CD14-positive monocyte (primary cell): ENCODE results near the gene CNTNAP2. TPM values are rescaled to one million over a fixed set of nuclear protein-coding genes. Genes with fewer than 3 reads are reported as not detected.

Experiments used
- DNase-seq, 3 donors: peaks; one replicate each; pipeline ENCODE4 v3.0.0-alpha.2; 2011 to 2022
- H2AFZ ChIP-seq: 2 replicates; pipeline ENCODE4 v1.6.0; 2012; ENCODE audit warnings: mild to moderate bottlenecking, low read depth, low read length, inconsistent platforms; ENCODE audit not compliant: insufficient read depth, poor library complexity, severe bottlenecking
- H3K27ac ChIP-seq, 2 donors: 1 replicate in 1 of 2; 2 replicates in 1 of 2; pipeline ENCODE4 v1.5.1; 2012 to 2013; ENCODE audit warnings: low read length in 2 of 2, control low read depth in 1 of 2, inconsistent platforms in 1 of 2, low read depth in 1 of 2, mild to moderate bottlenecking in 1 of 2
- H3K27me3 ChIP-seq, 2 donors: one replicate each; pipeline versions ENCODE4 v1.6.0 to v1.6.1; 2011 to 2013; ENCODE audit warnings: low read length in 2 of 2; ENCODE audit not compliant: control insufficient read depth in 2 of 2, insufficient read depth in 2 of 2
- H3K36me3 ChIP-seq, 2 donors: replicated peaks in 1 of 2; 1 replicate in 1 of 2; 2 replicates in 1 of 2; pipeline versions ENCODE4 v1.5.1 to v1.6.1; 2012 to 2013; ENCODE audit warnings: low read length in 2 of 2, control low read depth in 1 of 2, inconsistent platforms in 1 of 2, mild to moderate bottlenecking in 1 of 2; ENCODE audit not compliant: insufficient read depth in 2 of 2, control insufficient read depth in 1 of 2
- H3K4me1 ChIP-seq, 2 donors: 1 replicate in 1 of 2; 2 replicates in 1 of 2; pipeline versions ENCODE4 v1.5.1 to v1.6.1; 2012 to 2013; ENCODE audit warnings: low read length in 2 of 2, control low read depth in 1 of 2, inconsistent platforms in 1 of 2, mild to moderate bottlenecking in 1 of 2, moderate library complexity in 1 of 2; ENCODE audit not compliant: insufficient read depth in 2 of 2, control insufficient read depth in 1 of 2
- H3K4me2 ChIP-seq: replicated peaks from 2 replicates; pipeline ENCODE3; 2012; ENCODE audit warnings: low read length, moderate library complexity, mild to moderate bottlenecking; ENCODE audit not compliant: poor library complexity, severe bottlenecking; ENCODE audit errors: extremely low read depth
- H3K4me3 ChIP-seq, 3 experiments: fragments of 200-600 bp in 1 of 3; sonication (generic) in 1 of 3; replicated peaks in 1 of 3; 1 replicate in 2 of 3; 2 replicates in 1 of 3; pipeline ENCODE4 v1.5.1; 2011 to 2013; ENCODE audit warnings: low read length in 3 of 3, mild to moderate bottlenecking in 3 of 3, control low read depth in 2 of 3, low read depth in 2 of 3, inconsistent platforms in 1 of 3, moderate library complexity in 1 of 3
- H3K79me2 ChIP-seq: 2 replicates; pipeline ENCODE4 v1.6.0; 2012; ENCODE audit warnings: mild to moderate bottlenecking, control low read depth, inconsistent platforms, low read length, moderate library complexity; ENCODE audit not compliant: insufficient read depth
- H3K9ac ChIP-seq: 2 replicates; pipeline ENCODE4 v1.6.0; 2017; ENCODE audit warnings: low read length, mild to moderate bottlenecking; ENCODE audit not compliant: insufficient read depth, poor library complexity, severe bottlenecking
- H3K9me3 ChIP-seq, 2 donors: replicated peaks in 1 of 2; 1 replicate in 1 of 2; 2 replicates in 1 of 2; pipeline versions ENCODE4 v1.5.1 to v1.6.1; 2012 to 2013; ENCODE audit warnings: low read length in 2 of 2, control low read depth in 1 of 2; ENCODE audit not compliant: control insufficient read depth in 1 of 2, insufficient read depth in 1 of 2
- H4K20me1 ChIP-seq: 2 replicates; pipeline ENCODE4 v1.6.0; 2012; ENCODE audit warnings: mild to moderate bottlenecking, low read length, control low read depth, moderate library complexity; ENCODE audit not compliant: insufficient read depth
- H3K27ac Mint-ChIP-seq, 7 donors: one replicate each; pipeline ENCODE4 v1.8.0; 2020; ENCODE audit warnings: mild to moderate bottlenecking in 7 of 7, mixed read lengths in 7 of 7, moderate library complexity in 6 of 7, inconsistent platforms in 2 of 7
- H3K27me3 Mint-ChIP-seq, 3 donors: one replicate each; pipeline ENCODE4 v1.8.0; 2021 to 2022; ENCODE audit warnings: low read depth in 3 of 3, mild to moderate bottlenecking in 3 of 3, mixed read lengths in 3 of 3, moderate library complexity in 3 of 3, inconsistent platforms in 1 of 3
- H3K36me3 Mint-ChIP-seq, 2 donors: one replicate each; pipeline ENCODE4 v1.8.0; 2020; ENCODE audit warnings: mixed read lengths in 2 of 2, inconsistent platforms in 1 of 2, mild to moderate bottlenecking in 1 of 2
- H3K4me1 Mint-ChIP-seq: one replicate; pipeline ENCODE4 v1.8.0; 2020; ENCODE audit warnings: mild to moderate bottlenecking, mixed read lengths
- H3K4me3 Mint-ChIP-seq, 2 donors: one replicate each; pipeline ENCODE4 v1.8.0; 2020; ENCODE audit warnings: mild to moderate bottlenecking in 2 of 2, mixed read lengths in 2 of 2, moderate library complexity in 1 of 2
- H3K9me3 Mint-ChIP-seq, 7 donors: one replicate each; pipeline ENCODE4 v1.8.0; 2020 to 2022; ENCODE audit warnings: mixed read lengths in 7 of 7, mild to moderate bottlenecking in 6 of 7, moderate library complexity in 6 of 7, inconsistent platforms in 2 of 7
- CTCF ChIP-seq: fragments of 200-600 bp; IDR thresholded peaks from one replicate; pipeline ENCODE4 v1.8.0; 2022; ENCODE audit warnings: antibody characterized with exemption, mild to moderate bottlenecking
- WGBS: methylation state at CpG from one replicate; pipeline ENCODE4 v1.1.5; 2013; ENCODE audit warnings: missing lambda C conversion rate; ENCODE audit not compliant: insufficient coverage; 5-methylcytosine and 5-hydroxymethylcytosine counted together
- intact Hi-C, 2 donors: fragments of 100-400 bp; cut with micrococcal nuclease; formaldehyde crosslinking; loops; one replicate each; pipeline versions ENCODE4 v1.15.0 to v1.15.1; 2023
- polyA plus RNA-seq, 3 donors: library from polyadenylated mRNA; depleted of rRNA in 1 of 3; unstranded in 2 of 3; stranded (reverse) in 1 of 3; fragments of 300-500 nt in 2 of 3; fragments of >200 nt in 1 of 3; fragmentation: Illumina TruSeq in 2 of 3; gene quantifications; 1 replicate in 2 of 3; 2 replicates in 1 of 3; pipeline ENCODE4 v1.2.3, GENCODE V29; 2012 to 2021

Gene CNTNAP2
- polyA plus RNA-seq, 3 donors: 0.01 TPM; not detected in 2

GRCh38 chr7:147535701-147536111, 1419.1 kb downstream of the CNTNAP2 start:
- H3K27me3 ChIP-seq: no peaks in the 10 kb centered on the region
- no peaks in the 10 kb centered on the region for H3K36me3 ChIP-seq
- Mint-ChIP-seq H3K27me3 (no peaks in the 10 kb centered on the region), H3K27ac (no peak overlapping the region), H3K9me3 (peaks cover 0 to 24% (median 11%) of the 10 kb centered on the region in 7 donors), H3K4me3 (no peak overlapping the region), H3K36me3 (no peaks in the 10 kb centered on the region), H3K4me1 (no peaks in the 10 kb centered on the region)
- no peaks in the 10 kb centered on the region for H3K4me1 ChIP-seq
- H3K4me2 ChIP-seq: no peak overlapping the region
- DNase-seq: no peak
- H3K9ac ChIP-seq: no peak overlapping the region
- no peak overlapping the region for H3K4me3 ChIP-seq
- peaks cover 7 to 15% of the 10 kb centered on the region in 2 donors for H3K9me3 ChIP-seq
- intact Hi-C loops: no loop called here
- H3K27ac ChIP-seq: no peak overlapping the region
- 100% methylated on average over 1 of the region's 6 CpGs for WGBS
- H4K20me1 ChIP-seq: no peaks in the 10 kb centered on the region
- no peak overlapping the region for H2AFZ ChIP-seq
- no peak for TF ChIP-seq CTCF
- H3K79me2 ChIP-seq: no peaks in the 10 kb centered on the region

GRCh38 chr7:147539685-147540084, 1423.1 kb downstream of the CNTNAP2 start:
- Histone ChIP-seq H2AFZ (no peak overlapping the region), H3K4me2 (no peak overlapping the region), H3K4me3 (no peak overlapping the region), H4K20me1 (no peaks in the 10 kb centered on the region), H3K36me3 (no peaks in the 10 kb centered on the region), H3K9me3 (peaks cover 7 to 10% of the 10 kb centered on the region in 2 donors), H3K79me2 (no peaks in the 10 kb centered on the region), H3K4me1 (no peaks in the 10 kb centered on the region), H3K9ac (no peak overlapping the region), H3K27me3 (no peaks in the 10 kb centered on the region), H3K27ac (no peak overlapping the region)
- no peak for TF ChIP-seq CTCF
- no peak for DNase-seq
- H3K4me3 Mint-ChIP-seq: no peak overlapping the region
- H3K9me3 Mint-ChIP-seq: peaks cover 0 to 18% (median 7%) of the 10 kb centered on the region in 7 donors
- no peaks in the 10 kb centered on the region for H3K36me3 Mint-ChIP-seq
- WGBS: 40% methylated on average over 1 of the region's 2 CpGs
- H3K27ac Mint-ChIP-seq: no peak overlapping the region
- no peaks in the 10 kb centered on the region for H3K4me1 Mint-ChIP-seq
- intact Hi-C loops: no loop called here
- H3K27me3 Mint-ChIP-seq: no peaks in the 10 kb centered on the region
